ENCODE measurements around the gene MYO7B. TPM values are rescaled to one million over a fixed set of nuclear protein-coding genes. Genes with fewer than 3 reads are reported as not detected.

Gene MYO7B
- total and polyA plus RNA-seq, 2 donors (not counting 1 experiment from before 2014, with no cell fraction given) = under 0.01 TPM; not detected in 1

DNA sequence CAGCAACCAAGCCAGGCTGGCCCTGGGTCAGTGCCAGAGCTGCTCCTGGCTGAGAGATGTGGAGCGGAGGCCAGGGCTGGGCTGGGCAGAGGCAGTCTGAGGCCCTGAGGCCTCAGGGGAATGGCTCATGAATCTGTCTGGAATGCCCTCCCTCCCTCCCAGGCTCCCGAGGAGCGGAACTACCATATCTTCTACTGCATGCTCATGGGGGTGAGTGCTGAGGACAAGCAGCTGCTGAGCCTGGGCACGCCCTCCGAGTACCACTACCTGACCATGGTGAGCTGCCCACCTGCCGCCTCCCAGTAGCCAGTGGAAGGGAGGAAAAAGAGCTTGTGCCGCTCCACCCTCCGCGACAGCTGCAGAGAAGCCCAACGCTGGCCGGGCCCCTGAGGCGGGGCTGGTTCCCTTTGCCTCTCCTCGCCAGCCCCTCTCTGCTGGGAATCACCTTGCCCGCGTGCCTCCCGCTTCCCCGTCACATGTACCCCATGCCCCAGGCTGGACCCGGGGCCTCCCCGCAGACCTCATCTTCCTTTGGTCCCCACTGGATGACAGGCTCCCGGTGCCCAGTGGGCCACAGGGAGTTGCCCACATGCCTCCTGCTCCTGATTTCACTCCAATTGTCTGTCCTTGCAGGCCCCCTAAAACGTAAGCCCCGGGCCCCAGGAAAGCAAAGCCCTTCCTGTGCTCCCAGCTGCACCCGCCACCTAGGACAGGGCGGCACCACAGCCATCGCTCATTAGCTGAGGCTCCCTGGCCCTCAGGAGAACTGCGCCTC, 41.1 kb downstream of the MYO7B start:
- peak; percentile 49 to 68 for DNase-seq (ENCODE audit: low read depth in 2 of 2)
- no peaks in the 10 kb centered on the region for H3K36me3 ChIP-seq (ENCODE audit: control insufficient read depth, insufficient read depth, low read length)
- no peaks in the 10 kb centered on the region for H3K79me2 ChIP-seq (ENCODE audit: control insufficient read depth, insufficient read depth, low read length)
- peak overlapping the region; percentile 18 for H3K9ac ChIP-seq (ENCODE audit: insufficient read depth, low read length)
- H3K9me3 ChIP-seq (ENCODE audit: control insufficient read depth, insufficient read depth, low read depth, low read length) = no peaks in the 10 kb centered on the region
- TF ChIP-seq EZH2 (IDR thresholded peaks at IDR 0.05; ENCODE audit: low read length, missing control alignments) = no peak
- TF ChIP-seq, protein P1, sequence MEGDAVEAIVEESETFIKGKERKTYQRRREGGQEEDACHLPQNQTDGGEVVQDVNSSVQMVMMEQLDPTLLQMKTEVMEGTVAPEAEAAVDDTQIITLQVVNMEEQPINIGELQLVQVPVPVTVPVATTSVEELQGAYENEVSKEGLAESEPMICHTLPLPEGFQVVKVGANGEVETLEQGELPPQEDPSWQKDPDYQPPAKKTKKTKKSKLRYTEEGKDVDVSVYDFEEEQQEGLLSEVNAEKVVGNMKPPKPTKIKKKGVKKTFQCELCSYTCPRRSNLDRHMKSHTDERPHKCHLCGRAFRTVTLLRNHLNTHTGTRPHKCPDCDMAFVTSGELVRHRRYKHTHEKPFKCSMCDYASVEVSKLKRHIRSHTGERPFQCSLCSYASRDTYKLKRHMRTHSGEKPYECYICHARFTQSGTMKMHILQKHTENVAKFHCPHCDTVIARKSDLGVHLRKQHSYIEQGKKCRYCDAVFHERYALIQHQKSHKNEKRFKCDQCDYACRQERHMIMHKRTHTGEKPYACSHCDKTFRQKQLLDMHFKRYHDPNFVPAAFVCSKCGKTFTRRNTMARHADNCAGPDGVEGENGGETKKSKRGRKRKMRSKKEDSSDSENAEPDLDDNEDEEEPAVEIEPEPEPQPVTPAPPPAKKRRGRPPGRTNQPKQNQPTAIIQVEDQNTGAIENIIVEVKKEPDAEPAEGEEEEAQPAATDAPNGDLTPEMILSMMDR (conservative IDR thresholded peaks at IDR 0.05 in 1 of 2, IDR thresholded peaks at IDR 0.05 in 1 of 2; ENCODE audit: low read depth in 1 of 2, low read length in 2 of 2) = no peak
- no peak overlapping the region for H3K27ac ChIP-seq (ENCODE audit: insufficient read depth, low read length)
- H3K4me2 ChIP-seq (ENCODE audit: extremely low read depth, insufficient read depth, low read length) = no peak overlapping the region
- H3K27me3 ChIP-seq (ENCODE audit: control insufficient read depth, insufficient read depth, low read length) = no peaks in the 10 kb centered on the region
- H2AFZ ChIP-seq (ENCODE audit: low read length) = no peak overlapping the region
- H4K20me1 ChIP-seq (ENCODE audit: control insufficient read depth, extremely low read depth, insufficient read depth, low read length) = no peaks in the 10 kb centered on the region
- H3K4me3 ChIP-seq (replicated peaks in 1 of 4; ENCODE audit: control extremely low read depth in 1 of 4, insufficient read depth in 1 of 4, low read depth in 3 of 4, low read length in 4 of 4) = no peak overlapping the region
- H3K4me1 ChIP-seq (ENCODE audit: control insufficient read depth, extremely low read depth, insufficient read depth, low read length) = peaks cover 7% of the 10 kb centered on the region

DNA sequence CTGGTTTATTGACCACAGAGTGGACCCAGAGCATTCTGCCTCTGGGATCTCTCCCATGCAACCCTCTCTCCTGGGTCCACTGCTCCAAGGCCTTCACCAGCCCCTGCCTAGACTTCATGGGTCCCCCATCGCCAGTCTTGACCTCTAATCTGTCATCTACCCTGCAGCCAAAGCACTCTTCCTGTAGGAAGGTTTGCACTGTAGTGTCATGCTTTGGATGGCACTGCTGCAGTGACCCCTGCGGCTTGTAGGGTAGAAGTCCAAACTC, 41.7 kb downstream of the MYO7B start:
- H3K79me2 ChIP-seq (ENCODE audit: control insufficient read depth, insufficient read depth, low read length) = no peaks in the 10 kb centered on the region
- H3K36me3 ChIP-seq (ENCODE audit: control insufficient read depth, insufficient read depth, low read length) = no peaks in the 10 kb centered on the region
- no peak overlapping the region for H3K4me3 ChIP-seq (replicated peaks in 1 of 4; ENCODE audit: control extremely low read depth in 1 of 4, insufficient read depth in 1 of 4, low read depth in 3 of 4, low read length in 4 of 4)
- no peaks in the 10 kb centered on the region for H4K20me1 ChIP-seq (ENCODE audit: control insufficient read depth, extremely low read depth, insufficient read depth, low read length)
- H3K9me3 ChIP-seq (ENCODE audit: control insufficient read depth, insufficient read depth, low read depth, low read length) = no peaks in the 10 kb centered on the region
- no peak overlapping the region for H3K27ac ChIP-seq (ENCODE audit: insufficient read depth, low read length)
- no peak for TF ChIP-seq EZH2 (IDR thresholded peaks at IDR 0.05; ENCODE audit: low read length, missing control alignments)
- TF ChIP-seq, protein P1 (conservative IDR thresholded peaks at IDR 0.05 in 1 of 2, IDR thresholded peaks at IDR 0.05 in 1 of 2; ENCODE audit: low read depth in 1 of 2, low read length in 2 of 2) = no peak
- H2AFZ ChIP-seq (ENCODE audit: low read length) = no peak overlapping the region
- no peak overlapping the region for H3K4me2 ChIP-seq (ENCODE audit: extremely low read depth, insufficient read depth, low read length)
- H3K9ac ChIP-seq (ENCODE audit: insufficient read depth, low read length) = no peak overlapping the region
- H3K4me1 ChIP-seq (ENCODE audit: control insufficient read depth, extremely low read depth, insufficient read depth, low read length) = peaks cover 7% of the 10 kb centered on the region
- H3K27me3 ChIP-seq (ENCODE audit: control insufficient read depth, insufficient read depth, low read length) = no peaks in the 10 kb centered on the region
- no peak for DNase-seq (ENCODE audit: low read depth in 2 of 2)

- Histone ChIP-seq H3K9ac (ENCODE audit: insufficient read depth, low read length) (no peak overlapping the region), H3K27me3 (ENCODE audit: control insufficient read depth, insufficient read depth, low read length) (no peaks in the 10 kb centered on the region), H3K4me3 (replicated peaks in 1 of 4; ENCODE audit: control extremely low read depth in 1 of 4, insufficient read depth in 1 of 4, low read depth in 3 of 4, low read length in 4 of 4) (no peak overlapping the region), H4K20me1 (ENCODE audit: control insufficient read depth, extremely low read depth, insufficient read depth, low read length) (no peaks in the 10 kb centered on the region), H3K4me1 (ENCODE audit: control insufficient read depth, extremely low read depth, insufficient read depth, low read length) (peaks cover 7% of the 10 kb centered on the region), H3K79me2 (ENCODE audit: control insufficient read depth, insufficient read depth, low read length) (no peaks in the 10 kb centered on the region), H3K9me3 (ENCODE audit: control insufficient read depth, insufficient read depth, low read depth, low read length) (no peaks in the 10 kb centered on the region), H2AFZ (ENCODE audit: low read length) (no peak overlapping the region), H3K4me2 (ENCODE audit: extremely low read depth, insufficient read depth, low read length) (no peak overlapping the region), H3K36me3 (ENCODE audit: control insufficient read depth, insufficient read depth, low read length) (no peaks in the 10 kb centered on the region), H3K27ac (ENCODE audit: insufficient read depth, low read length) (no peak overlapping the region)
- no peak for TF ChIP-seq EZH2 (IDR thresholded peaks at IDR 0.05; ENCODE audit: low read length, missing control alignments)
- TF ChIP-seq, protein P1 (conservative IDR thresholded peaks at IDR 0.05 in 1 of 2, IDR thresholded peaks at IDR 0.05 in 1 of 2; ENCODE audit: low read depth in 1 of 2, low read length in 2 of 2) = no peak
- DNase-seq (ENCODE audit: low read depth in 2 of 2) = no peak
These were observed 42.0 kb downstream of the MYO7B start for GRCh38 chr2:127577503-127577902.
